A549 (cell line): ENCODE measurements around the gene SREBF1. TPM values are rescaled to one million over a fixed set of nuclear protein-coding genes. Genes with fewer than 3 reads are reported as not detected.

Source experiments
- ATAC-seq, 2 experiments: fragments of 200-7000 bp in 1 of 2; fragments of >200 bp in 1 of 2; cut with Nextera tagmentation in 1 of 2; cut with Tn5 transposase in 1 of 2; 3 replicates each; pipeline versions ENCODE4 v1.8.0 to v1.9.1; 2018 to 2020; ENCODE audit warnings: mild to moderate bottlenecking in 1 of 2, moderate library complexity in 1 of 2
- CTCF ChIA-PET: fragments of 300-600 bp; sonication (Branson Sonifier 250); formaldehyde crosslinking; extraction: SDS; loops from one replicate; lab custom pipeline; 2021; ENCODE audit warnings: antibody characterized with exemption, inconsistent platforms; lab: Yijun Ruan, JAX
- POLR2A ChIA-PET: fragments of 350-600 bp; formaldehyde crosslinking; extraction: SDS; loops from one replicate; lab custom pipeline; 2021; ENCODE audit warnings: antibody characterized with exemption, inconsistent platforms; lab: Yijun Ruan, JAX
- DNase-seq, 2 experiments: peaks; one replicate each; pipeline versions ENCODE4 v3.0.0 to v3.0.0-alpha.2; 2011 to 2016; ENCODE audit warnings: low read depth in 1 of 2, low spot score in 1 of 2
- FAIRE-seq: peaks from 2 replicates; lab custom pipeline; 2011; peaks lifted over from hg19 to GRCh38; lab: Jason Lieb, UNC
- H3K27ac ChIP-seq, 2 experiments: fragments of >200 bp; sonication (Bioruptor Twin); formaldehyde crosslinking; 3 replicates each; pipeline ENCODE4 v1.5.1; 2016 to 2017
- H3K4me1 ChIP-seq: fragments of >200 bp; sonication (Bioruptor Twin); formaldehyde crosslinking; 3 replicates; pipeline ENCODE4 v1.6.1; 2016
- H3K4me2 ChIP-seq: fragments of >200 bp; sonication (Bioruptor Twin); formaldehyde crosslinking; 3 replicates; pipeline ENCODE4 v1.6.1; 2016
- H3K4me3 ChIP-seq: fragments of >200 bp; sonication (Bioruptor Twin); formaldehyde crosslinking; 3 replicates; pipeline ENCODE4 v1.5.1; 2016
- H3K9me3 ChIP-seq: fragments of >200 bp; sonication (Bioruptor Twin); formaldehyde crosslinking; 3 replicates; pipeline ENCODE4 v1.6.1; 2016
- CBX2 ChIP-seq: fragments of 200-600 bp; sonication (generic); IDR thresholded peaks from 2 replicates; pipeline ENCODE4 v1.6.1; 2016; ENCODE audit warnings: low read depth, mild to moderate bottlenecking, borderline replicate concordance
- CHD2 ChIP-seq: fragments of 150-350 bp; IDR thresholded peaks from 2 replicates; pipeline ENCODE4 v1.6.1; 2014; ENCODE audit warnings: low read length; ENCODE audit not compliant: partially characterized antibody
- FOSL2 ChIP-seq, 2 experiments: fragments of 450-650 bp in 1 of 2; fragments of >200 bp in 1 of 2; sonication (Bioruptor Twin) in 1 of 2; formaldehyde crosslinking; IDR thresholded peaks; 2 replicates each; pipeline versions ENCODE4 v1.5.0 to v1.6.1; 2016 to 2020; ENCODE audit warnings: mild to moderate bottlenecking in 1 of 2, moderate library complexity in 1 of 2
- HDAC2 ChIP-seq: fragments of 200-600 bp; sonication (generic); IDR thresholded peaks from 2 replicates; pipeline ENCODE4 v1.6.1; 2016
- HOXA7 ChIP-seq: fragments of 250-450 bp; sonication (Bioruptor Pico); IDR thresholded peaks from 2 replicates; pipeline ENCODE4 v1.5.0; 2020; ENCODE audit warnings: mild to moderate bottlenecking, moderate library complexity
- HOXB13 ChIP-seq: fragments of 250-450 bp; sonication (Bioruptor Pico); IDR thresholded peaks from 2 replicates; pipeline ENCODE4 v1.5.0; 2020; ENCODE audit warnings: low read depth, mild to moderate bottlenecking, moderate library complexity
- JUN ChIP-seq, 2 experiments: fragments of >200 bp; sonication (Bioruptor Twin); formaldehyde crosslinking; IDR thresholded peaks; 2 replicates in 1 of 2; 3 replicates in 1 of 2; pipeline ENCODE4 v1.6.1; 2016 to 2017
- KDM5A ChIP-seq: fragments of 200-600 bp; sonication (generic); IDR thresholded peaks from 2 replicates; pipeline ENCODE4 v1.6.1; 2016; ENCODE audit warnings: antibody characterized with exemption, mild to moderate bottlenecking
- MAZ ChIP-seq: fragments of 150-350 bp; IDR thresholded peaks from 2 replicates; pipeline ENCODE4 v1.6.1; 2014; ENCODE audit warnings: antibody characterized with exemption, low read depth, low read length, borderline replicate concordance
- NPAS2 ChIP-seq: fragments of 250-450 bp; sonication (Bioruptor Pico); IDR thresholded peaks from 2 replicates; pipeline ENCODE4 v1.8.0; 2022; ENCODE audit warnings: mild to moderate bottlenecking, moderate library complexity, borderline replicate concordance
- NR3C1 ChIP-seq: fragments of >200 bp; sonication (Bioruptor Twin); formaldehyde crosslinking; IDR thresholded peaks from 3 replicates; pipeline ENCODE4 v1.6.1; 2017
- POLR2AphosphoS2 ChIP-seq: conservative IDR thresholded peaks from 2 replicates; pipeline ENCODE4 v1.6.1; 2012; ENCODE audit warnings: low read length, improper control_type of control experiment, inconsistent platforms
- RAD21 ChIP-seq, 2 experiments: fragments of >200 bp in 1 of 2; sonication (Bioruptor Twin) in 1 of 2; formaldehyde crosslinking in 1 of 2; IDR thresholded peaks in 1 of 2; conservative IDR thresholded peaks in 1 of 2; 2 replicates in 1 of 2; 3 replicates in 1 of 2; pipeline ENCODE4 v1.6.1; 2012 to 2018; ENCODE audit warnings: inconsistent platforms in 1 of 2
- ZFP36 ChIP-seq: fragments of 450-650 bp; IDR thresholded peaks from 2 replicates; pipeline ENCODE4 v1.6.1; 2014; ENCODE audit warnings: borderline replicate concordance; ENCODE audit not compliant: partially characterized antibody
- WGBS: methylation state at CpG from one replicate; pipeline ENCODE4 v1.1.6; 2017; ENCODE audit errors: missing lambda C conversion rate; 5-methylcytosine and 5-hydroxymethylcytosine counted together
- polyA plus RNA-seq, 4 experiments: library from polyadenylated mRNA; depleted of rRNA in 3 of 4; stranded (reverse); fragments of >200 nt; fragmentation: RNase III in 1 of 4; extraction: RNeasy Plus Mini Kit Qiagen cat#74134 plus additional on column Dnase treatment in 1 of 4; gene quantifications; 2 replicates in 3 of 4; 3 replicates in 1 of 4; pipeline ENCODE4 v1.2.3, GENCODE V29; 2011 to 2017
- TF ChIP-seq, protein P1 (sequence below): IDR thresholded peaks from 2 replicates; pipeline ENCODE4 v1.6.1; 2012; ENCODE audit warnings: low read depth, borderline replicate concordance
- TF ChIP-seq, protein P2 (sequence below): fragments of 200-600 bp; sonication (generic); IDR thresholded peaks from 2 replicates; pipeline ENCODE4 v1.6.1; 2016; ENCODE audit warnings: antibody characterized with exemption, mild to moderate bottlenecking, moderate library complexity
- TF ChIP-seq, protein P3 (sequence below): fragments of >200 bp; sonication (Bioruptor Twin); formaldehyde crosslinking; IDR thresholded peaks from 2 replicates; pipeline ENCODE4 v1.6.1; 2016
- TF ChIP-seq, protein P4 (sequence below): fragments of >200 bp; sonication (Bioruptor Twin); formaldehyde crosslinking; IDR thresholded peaks from 3 replicates; pipeline ENCODE4 v1.5.1; 2016
- TF ChIP-seq, protein P5 (sequence below): IDR thresholded peaks from 2 replicates; pipeline ENCODE4 v1.6.1; 2012
- TF ChIP-seq, protein P6 (sequence below): IDR thresholded peaks from 2 replicates; pipeline ENCODE4 v1.6.1; 2012

SREBF1 gene
- polyA plus RNA-seq, 2 of the 4 experiments (the other 2 are of a cell fraction), result 47.4 to 159 TPM

DNA sequence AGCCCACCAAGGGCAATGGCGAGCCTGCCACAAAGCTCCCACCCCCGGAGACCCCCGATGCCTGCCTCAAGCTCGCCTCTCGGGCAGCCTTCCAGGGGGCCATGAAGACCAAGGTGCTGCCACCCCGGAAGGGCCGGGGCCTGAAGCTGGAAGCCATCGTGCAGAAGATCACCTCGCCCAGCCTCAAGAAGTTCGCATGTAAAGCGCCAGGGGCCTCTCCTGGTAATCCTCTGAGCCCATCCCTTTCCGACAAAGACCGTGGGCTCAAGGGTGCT is 40.1 kb downstream of the SREBF1 start (continued):
- TF ChIP-seq, protein P1, sequence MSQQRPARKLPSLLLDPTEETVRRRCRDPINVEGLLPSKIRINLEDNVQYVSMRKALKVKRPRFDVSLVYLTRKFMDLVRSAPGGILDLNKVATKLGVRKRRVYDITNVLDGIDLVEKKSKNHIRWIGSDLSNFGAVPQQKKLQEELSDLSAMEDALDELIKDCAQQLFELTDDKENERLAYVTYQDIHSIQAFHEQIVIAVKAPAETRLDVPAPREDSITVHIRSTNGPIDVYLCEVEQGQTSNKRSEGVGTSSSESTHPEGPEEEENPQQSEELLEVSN, result no peak
- TF ChIP-seq, protein P2, sequence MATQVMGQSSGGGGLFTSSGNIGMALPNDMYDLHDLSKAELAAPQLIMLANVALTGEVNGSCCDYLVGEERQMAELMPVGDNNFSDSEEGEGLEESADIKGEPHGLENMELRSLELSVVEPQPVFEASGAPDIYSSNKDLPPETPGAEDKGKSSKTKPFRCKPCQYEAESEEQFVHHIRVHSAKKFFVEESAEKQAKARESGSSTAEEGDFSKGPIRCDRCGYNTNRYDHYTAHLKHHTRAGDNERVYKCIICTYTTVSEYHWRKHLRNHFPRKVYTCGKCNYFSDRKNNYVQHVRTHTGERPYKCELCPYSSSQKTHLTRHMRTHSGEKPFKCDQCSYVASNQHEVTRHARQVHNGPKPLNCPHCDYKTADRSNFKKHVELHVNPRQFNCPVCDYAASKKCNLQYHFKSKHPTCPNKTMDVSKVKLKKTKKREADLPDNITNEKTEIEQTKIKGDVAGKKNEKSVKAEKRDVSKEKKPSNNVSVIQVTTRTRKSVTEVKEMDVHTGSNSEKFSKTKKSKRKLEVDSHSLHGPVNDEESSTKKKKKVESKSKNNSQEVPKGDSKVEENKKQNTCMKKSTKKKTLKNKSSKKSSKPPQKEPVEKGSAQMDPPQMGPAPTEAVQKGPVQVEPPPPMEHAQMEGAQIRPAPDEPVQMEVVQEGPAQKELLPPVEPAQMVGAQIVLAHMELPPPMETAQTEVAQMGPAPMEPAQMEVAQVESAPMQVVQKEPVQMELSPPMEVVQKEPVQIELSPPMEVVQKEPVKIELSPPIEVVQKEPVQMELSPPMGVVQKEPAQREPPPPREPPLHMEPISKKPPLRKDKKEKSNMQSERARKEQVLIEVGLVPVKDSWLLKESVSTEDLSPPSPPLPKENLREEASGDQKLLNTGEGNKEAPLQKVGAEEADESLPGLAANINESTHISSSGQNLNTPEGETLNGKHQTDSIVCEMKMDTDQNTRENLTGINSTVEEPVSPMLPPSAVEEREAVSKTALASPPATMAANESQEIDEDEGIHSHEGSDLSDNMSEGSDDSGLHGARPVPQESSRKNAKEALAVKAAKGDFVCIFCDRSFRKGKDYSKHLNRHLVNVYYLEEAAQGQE, result no peak
- no peak for TF ChIP-seq POLR2AphosphoS2

DNA sequence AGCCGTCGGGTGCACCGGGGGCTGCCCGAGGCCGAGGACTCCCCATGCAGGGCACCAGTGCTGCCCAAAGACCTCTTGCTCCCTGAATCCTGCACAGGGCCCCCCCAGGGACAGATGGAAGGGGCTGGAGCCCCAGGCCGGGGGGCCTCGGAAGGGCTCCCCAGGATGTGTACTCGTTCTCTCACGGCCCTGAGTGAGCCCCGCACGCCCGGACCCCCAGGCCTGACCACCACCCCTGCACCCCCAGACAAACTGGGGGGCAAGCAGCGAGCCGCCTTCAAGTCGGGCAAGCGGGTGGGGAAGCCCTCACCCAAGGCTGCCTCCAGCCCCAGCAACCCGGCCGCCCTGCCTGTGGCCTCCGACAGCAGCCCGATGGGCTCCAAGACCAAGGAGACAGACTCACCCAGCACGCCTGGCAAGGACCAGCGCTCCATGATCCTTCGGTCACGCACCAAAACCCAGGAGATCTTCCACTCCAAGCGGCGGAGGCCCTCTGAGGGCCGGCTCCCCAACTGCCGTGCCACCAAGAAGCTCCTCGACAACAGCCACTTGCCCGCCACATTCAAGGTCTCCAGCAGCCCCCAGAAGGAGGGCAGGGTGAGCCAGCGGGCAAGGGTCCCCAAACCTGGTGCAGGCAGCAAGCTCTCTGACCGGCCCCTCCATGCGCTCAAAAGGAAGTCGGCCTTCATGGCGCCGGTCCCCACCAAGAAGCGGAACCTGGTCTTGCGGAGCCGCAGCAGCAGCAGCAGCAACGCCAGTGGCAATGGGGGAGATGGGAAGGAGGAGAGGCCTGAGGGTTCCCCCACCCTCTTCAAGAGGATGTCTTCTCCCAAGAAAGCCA is 40.6 kb downstream of the SREBF1 start:
- ChIA-PET CTCF (interaction anchor here (1.3 to 5.0 kb wide), 5 partner anchors 12 to 64 kb away, joined by 3 to 28 read pairs (median 3); no protein-coding TSS in a partner anchor), POLR2A (interaction anchor here (0.6 kb wide), 1 partner anchor 30 kb away, joined by 3 read pairs; no protein-coding TSS in a partner anchor)
- Histone ChIP-seq H3K4me1 (no peaks in the 10 kb centered on the region; the same call in 2 of the 3 replicates), H3K4me3 (no peak overlapping the region), H3K27ac (no peak overlapping the region), H3K4me2 (no peak overlapping the region), H3K9me3 (no peaks in the 10 kb centered on the region)
- TF ChIP-seq, protein P3, sequence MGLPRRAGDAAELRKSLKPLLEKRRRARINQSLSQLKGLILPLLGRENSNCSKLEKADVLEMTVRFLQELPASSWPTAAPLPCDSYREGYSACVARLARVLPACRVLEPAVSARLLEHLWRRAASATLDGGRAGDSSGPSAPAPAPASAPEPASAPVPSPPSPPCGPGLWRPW, result no peak
- TF ChIP-seq JUN (IDR thresholded peaks at IDR 0.05), result 0 out of 5 replicates have a peak, but pooled peaks of 1 of the 2 experiments have one; percentile 23
- no peak for FAIRE-seq
- no peak for ATAC-seq
- WGBS, result 95% methylated on average over 32 of the region's 40 CpGs
- DNase-seq, result no peak

DNA sequence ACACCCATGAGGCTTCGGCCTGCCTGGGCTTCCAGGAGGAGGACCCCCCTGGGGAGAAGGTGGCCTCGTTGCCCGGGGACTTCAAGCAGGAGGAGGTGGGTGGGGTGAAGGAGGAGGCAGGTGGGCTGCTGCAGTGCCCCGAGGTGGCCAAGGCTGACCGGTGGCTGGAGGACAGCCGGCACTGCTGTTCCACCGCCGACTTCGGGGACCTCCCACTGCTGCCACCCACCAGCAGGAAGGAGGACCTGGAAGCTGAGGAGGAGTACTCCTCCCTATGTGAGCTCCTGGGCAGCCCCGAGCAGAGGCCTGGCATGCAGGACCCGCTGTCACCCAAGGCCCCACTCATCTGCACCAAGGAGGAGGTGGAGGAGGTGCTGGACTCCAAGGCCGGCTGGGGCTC is 41.5 kb downstream of the SREBF1 start:
- no peak overlapping the region for H3K4me2 ChIP-seq
- TF ChIP-seq, protein P4, sequence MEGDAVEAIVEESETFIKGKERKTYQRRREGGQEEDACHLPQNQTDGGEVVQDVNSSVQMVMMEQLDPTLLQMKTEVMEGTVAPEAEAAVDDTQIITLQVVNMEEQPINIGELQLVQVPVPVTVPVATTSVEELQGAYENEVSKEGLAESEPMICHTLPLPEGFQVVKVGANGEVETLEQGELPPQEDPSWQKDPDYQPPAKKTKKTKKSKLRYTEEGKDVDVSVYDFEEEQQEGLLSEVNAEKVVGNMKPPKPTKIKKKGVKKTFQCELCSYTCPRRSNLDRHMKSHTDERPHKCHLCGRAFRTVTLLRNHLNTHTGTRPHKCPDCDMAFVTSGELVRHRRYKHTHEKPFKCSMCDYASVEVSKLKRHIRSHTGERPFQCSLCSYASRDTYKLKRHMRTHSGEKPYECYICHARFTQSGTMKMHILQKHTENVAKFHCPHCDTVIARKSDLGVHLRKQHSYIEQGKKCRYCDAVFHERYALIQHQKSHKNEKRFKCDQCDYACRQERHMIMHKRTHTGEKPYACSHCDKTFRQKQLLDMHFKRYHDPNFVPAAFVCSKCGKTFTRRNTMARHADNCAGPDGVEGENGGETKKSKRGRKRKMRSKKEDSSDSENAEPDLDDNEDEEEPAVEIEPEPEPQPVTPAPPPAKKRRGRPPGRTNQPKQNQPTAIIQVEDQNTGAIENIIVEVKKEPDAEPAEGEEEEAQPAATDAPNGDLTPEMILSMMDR, result no peak
- no peak for TF ChIP-seq NR3C1
- no peak for TF ChIP-seq HDAC2
- TF ChIP-seq, protein P5, sequence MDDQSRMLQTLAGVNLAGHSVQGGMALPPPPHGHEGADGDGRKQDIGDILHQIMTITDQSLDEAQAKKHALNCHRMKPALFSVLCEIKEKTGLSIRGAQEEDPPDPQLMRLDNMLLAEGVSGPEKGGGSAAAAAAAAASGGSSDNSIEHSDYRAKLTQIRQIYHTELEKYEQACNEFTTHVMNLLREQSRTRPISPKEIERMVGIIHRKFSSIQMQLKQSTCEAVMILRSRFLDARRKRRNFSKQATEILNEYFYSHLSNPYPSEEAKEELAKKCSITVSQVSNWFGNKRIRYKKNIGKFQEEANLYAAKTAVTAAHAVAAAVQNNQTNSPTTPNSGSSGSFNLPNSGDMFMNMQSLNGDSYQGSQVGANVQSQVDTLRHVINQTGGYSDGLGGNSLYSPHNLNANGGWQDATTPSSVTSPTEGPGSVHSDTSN, result no peak
- no peak for TF ChIP-seq KDM5A
- no peak for TF ChIP-seq NPAS2 (CRISPR knock-in tag)
- no peak for TF ChIP-seq POLR2AphosphoS2
- TF ChIP-seq HOXB13 (CRISPR knock-in tag), result no peak
- no peak for TF ChIP-seq CHD2
- TF ChIP-seq, protein P6, sequence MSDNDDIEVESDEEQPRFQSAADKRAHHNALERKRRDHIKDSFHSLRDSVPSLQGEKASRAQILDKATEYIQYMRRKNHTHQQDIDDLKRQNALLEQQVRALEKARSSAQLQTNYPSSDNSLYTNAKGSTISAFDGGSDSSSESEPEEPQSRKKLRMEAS, result no peak
- TF ChIP-seq CBX2, result no peak
- TF ChIP-seq FOSL2 (IDR thresholded peaks at IDR 0.05), result no peak
- TF ChIP-seq FOSL2 (CRISPR knock-in tag; IDR thresholded peaks at IDR 0.05), result no peak
- no peak for TF ChIP-seq RAD21 (conservative IDR thresholded peaks at IDR 0.05 in 1 of 2, IDR thresholded peaks at IDR 0.05 in 1 of 2)
- TF ChIP-seq ZFP36, result no peak
- no peak for TF ChIP-seq MAZ
- TF ChIP-seq HOXA7 (CRISPR knock-in tag), result no peak
- no peak overlapping the region for H3K4me3 ChIP-seq
- POLR2A ChIA-PET, result no interaction called here
- WGBS, result 91% methylated on average over 12 of the region's 12 CpGs
- CTCF ChIA-PET, result interaction anchor here (1.0 to 5.0 kb wide), 4 partner anchors 13 to 95 kb away, joined by 3 to 28 read pairs (median 4); no protein-coding TSS in a partner anchor
- H3K4me1 ChIP-seq, result no peaks in the 10 kb centered on the region; the same call in 2 of the 3 replicates
- FAIRE-seq (no peak), ATAC-seq (no peak), DNase-seq (no peak)
- H3K9me3 ChIP-seq, result no peaks in the 10 kb centered on the region
- H3K27ac ChIP-seq, result no peak overlapping the region
